Stimulated activated effector memory CD8-positive, alpha-beta T cell treated with anti-CD3 and anti-CD28 coated beads, Interleukin-12 subunit alpha, Interleukin-12 subunit beta, amount 100 ng/mL, for 72 hours (primary cell): Measurements from ENCODE around the gene PACS2.

Source experiments
- ATAC-seq: fragments of 150-1000 bp; cut with Tn5 transposase; 2 replicates; pipeline ENCODE4 v1.10.0; 2021
- DNase-seq, 2 donors: peaks; one replicate each; pipeline ENCODE4 v3.0.0; 2021 to 2022; ENCODE audit warnings: low spot score in 2 of 2
- H3K27ac Mint-ChIP-seq: one replicate; pipeline ENCODE4 v1.8.0; 2022; ENCODE audit warnings: mild to moderate bottlenecking, mixed read lengths
- H3K36me3 Mint-ChIP-seq: one replicate; pipeline ENCODE4 v1.8.0; 2022; ENCODE audit warnings: mild to moderate bottlenecking, mixed read lengths
- H3K4me1 Mint-ChIP-seq: one replicate; pipeline ENCODE4 v1.8.0; 2022; ENCODE audit warnings: mixed read lengths
- H3K4me3 Mint-ChIP-seq: one replicate; pipeline ENCODE4 v1.8.0; 2022; ENCODE audit warnings: mild to moderate bottlenecking, mixed read lengths
- H3K9me3 Mint-ChIP-seq: one replicate; pipeline ENCODE4 v1.8.0; 2022; ENCODE audit warnings: mixed read lengths

The PACS2 gene

GRCh38 chr14:105437723-105438500 is 123.4 kb downstream of the PACS2 start:
- peaks cover 34% of the 10 kb centered on the region for H3K4me1 Mint-ChIP-seq
- no peak for ATAC-seq
- H3K36me3 Mint-ChIP-seq: peaks cover 19% of the 10 kb centered on the region
- no peaks in the 10 kb centered on the region for H3K9me3 Mint-ChIP-seq
- DNase-seq: no peak
- no peak overlapping the region for H3K27ac Mint-ChIP-seq
- H3K4me3 Mint-ChIP-seq: no peak overlapping the region

DNA sequence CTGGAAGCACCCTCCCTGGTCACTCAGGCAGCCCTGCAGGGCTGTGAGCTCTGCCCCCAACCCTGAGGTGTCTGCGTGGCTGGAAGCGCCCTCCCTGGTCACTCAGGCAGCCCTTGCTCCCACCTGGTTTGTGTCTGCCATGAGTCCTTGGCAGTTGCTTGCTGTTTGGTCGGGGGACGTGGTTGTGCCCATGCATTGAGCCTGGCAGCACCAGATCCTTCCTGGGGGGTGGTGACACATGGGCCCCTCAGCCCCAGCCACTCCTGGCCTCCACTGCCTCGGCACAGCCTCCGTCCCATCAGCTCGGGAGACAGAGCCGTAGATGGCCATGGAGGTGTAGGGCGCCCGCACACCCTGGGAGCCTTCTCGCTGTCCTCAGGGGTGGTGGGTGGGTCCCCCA is 124.6 kb downstream of the PACS2 start:
- Mint-ChIP-seq H3K9me3 (no peaks in the 10 kb centered on the region), H3K36me3 (peaks cover 30% of the 10 kb centered on the region), H3K4me1 (peaks cover 34% of the 10 kb centered on the region), H3K27ac (no peak overlapping the region), H3K4me3 (no peak overlapping the region)
- DNase-seq: no peak
- no peak for ATAC-seq

GRCh38 chr14:105439710-105440553 is 125.4 kb downstream of the PACS2 start:
- Mint-ChIP-seq H3K9me3 (no peaks in the 10 kb centered on the region), H3K27ac (no peak overlapping the region), H3K36me3 (peaks cover 30% of the 10 kb centered on the region), H3K4me1 (peaks cover 30% of the 10 kb centered on the region), H3K4me3 (no peak overlapping the region)
- no peak for ATAC-seq
- DNase-seq: no peak

DNA sequence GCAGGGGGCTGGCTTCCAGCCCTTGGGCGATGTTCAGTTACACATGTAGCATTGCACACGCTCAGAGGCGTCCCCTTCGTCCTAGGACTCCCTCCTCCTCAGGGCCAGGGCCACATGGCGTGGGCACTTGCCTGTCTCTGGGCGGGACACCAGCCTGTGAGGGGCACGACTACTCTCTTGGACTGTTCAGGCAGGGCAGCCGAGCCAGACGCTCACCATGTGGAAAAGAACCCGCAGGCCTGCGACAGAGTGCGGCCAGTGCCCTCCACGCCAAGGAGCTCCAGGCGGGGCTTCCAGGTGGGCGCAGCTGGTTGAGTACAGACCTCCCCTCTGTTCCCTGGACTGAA is 126.0 kb downstream of the PACS2 start:
- Mint-ChIP-seq H3K36me3 (peaks cover 30% of the 10 kb centered on the region), H3K4me3 (no peak overlapping the region), H3K4me1 (peaks cover 26% of the 10 kb centered on the region), H3K27ac (no peak overlapping the region), H3K9me3 (no peaks in the 10 kb centered on the region)
- no peak for DNase-seq
- ATAC-seq: no peak

- no peak overlapping the region for H3K4me3 Mint-ChIP-seq
- peaks cover 30% of the 10 kb centered on the region for H3K36me3 Mint-ChIP-seq
- no peaks in the 10 kb centered on the region for H3K9me3 Mint-ChIP-seq
- DNase-seq (no peak), ATAC-seq (no peak)
- peaks cover 21% of the 10 kb centered on the region for H3K4me1 Mint-ChIP-seq
- H3K27ac Mint-ChIP-seq: no peak overlapping the region
Observed at GRCh38 chr14:105440992-105441391, 126.4 kb downstream of the PACS2 start.

DNA sequence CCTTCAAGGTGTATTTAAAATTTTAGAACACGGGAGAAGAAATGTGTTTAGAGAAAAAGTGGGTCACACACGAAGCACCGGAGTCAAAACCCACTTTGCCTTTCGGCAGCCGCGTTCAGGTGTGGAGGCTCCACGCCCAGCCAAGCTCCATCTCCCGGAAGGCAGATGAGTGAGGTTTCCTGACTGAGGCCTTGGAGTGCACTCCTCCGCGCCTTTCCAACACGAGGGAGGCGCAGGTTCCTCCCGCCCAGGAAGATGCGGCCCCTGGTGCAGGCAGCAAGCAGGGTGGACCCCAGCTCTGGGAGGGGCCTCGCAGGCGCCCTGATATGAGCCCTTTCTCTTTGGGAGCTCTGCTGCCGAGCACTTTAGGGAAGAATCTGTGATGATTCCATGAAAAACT is 127.6 kb downstream of the PACS2 start:
- H3K9me3 Mint-ChIP-seq: no peaks in the 10 kb centered on the region
- H3K27ac Mint-ChIP-seq: no peak overlapping the region
- peaks cover 15% of the 10 kb centered on the region for H3K4me1 Mint-ChIP-seq
- DNase-seq (no peak), ATAC-seq (no peak)
- H3K4me3 Mint-ChIP-seq: no peak overlapping the region
- peaks cover 30% of the 10 kb centered on the region for H3K36me3 Mint-ChIP-seq

- Mint-ChIP-seq H3K27ac (no peak overlapping the region), H3K4me1 (peaks cover 15% of the 10 kb centered on the region), H3K4me3 (no peak overlapping the region), H3K9me3 (no peaks in the 10 kb centered on the region), H3K36me3 (peaks cover 32% of the 10 kb centered on the region)
- no peak for ATAC-seq
- DNase-seq: no peak
Observed at GRCh38 chr14:105442834-105443233, 128.3 kb downstream of the PACS2 start.

DNA sequence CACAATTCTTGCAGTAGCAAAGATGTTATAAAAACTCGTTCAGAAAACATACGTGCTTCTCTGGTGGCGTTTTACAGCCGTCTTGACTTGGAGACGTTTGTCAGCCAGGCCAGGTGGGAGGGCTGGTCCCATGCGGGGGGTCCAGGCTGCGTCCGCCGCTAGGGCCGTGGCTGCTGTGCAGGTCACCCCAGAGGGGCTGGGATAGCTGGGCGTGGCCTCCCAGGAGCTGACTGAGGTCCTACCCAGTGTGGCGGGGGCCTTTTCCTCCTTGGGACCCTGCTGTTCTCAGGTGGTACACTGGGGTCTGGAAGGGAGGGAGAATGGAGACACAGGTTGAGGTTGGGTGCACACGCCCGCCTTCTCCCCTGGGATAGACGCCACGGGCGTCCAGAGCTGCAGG is 130.3 kb downstream of the PACS2 start:
- Mint-ChIP-seq H3K36me3 (peaks cover 43% of the 10 kb centered on the region), H3K9me3 (no peaks in the 10 kb centered on the region), H3K27ac (no peak overlapping the region), H3K4me1 (peaks cover 10% of the 10 kb centered on the region), H3K4me3 (no peak overlapping the region)
- ATAC-seq (no peak), DNase-seq (no peak)

DNA sequence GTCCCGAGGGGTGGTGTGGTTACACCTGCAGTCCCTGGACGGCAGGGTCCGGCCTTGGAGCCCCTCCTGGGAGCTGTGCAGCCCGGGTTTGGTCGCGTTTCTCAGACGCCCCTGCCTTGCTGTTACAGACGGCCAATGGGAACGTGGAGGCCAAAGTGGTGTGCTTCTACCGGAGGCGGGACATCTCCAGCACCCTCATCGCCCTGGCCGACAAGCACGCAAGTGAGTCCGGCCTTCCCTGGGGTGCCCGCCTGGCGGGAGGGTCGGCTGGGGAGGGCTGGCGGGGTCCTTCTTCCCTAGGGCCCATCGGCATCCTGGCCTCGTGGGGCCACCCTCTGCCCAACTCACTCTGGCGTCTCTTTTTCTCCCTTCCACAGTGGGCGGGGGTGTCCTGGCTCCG is 130.7 kb downstream of the PACS2 start:
- no peak overlapping the region for H3K4me3 Mint-ChIP-seq
- H3K36me3 Mint-ChIP-seq: peaks cover 43% of the 10 kb centered on the region
- peaks cover 10% of the 10 kb centered on the region for H3K4me1 Mint-ChIP-seq
- ATAC-seq: no peak
- no peaks in the 10 kb centered on the region for H3K9me3 Mint-ChIP-seq
- no peak overlapping the region for H3K27ac Mint-ChIP-seq
- DNase-seq: no peak

DNA sequence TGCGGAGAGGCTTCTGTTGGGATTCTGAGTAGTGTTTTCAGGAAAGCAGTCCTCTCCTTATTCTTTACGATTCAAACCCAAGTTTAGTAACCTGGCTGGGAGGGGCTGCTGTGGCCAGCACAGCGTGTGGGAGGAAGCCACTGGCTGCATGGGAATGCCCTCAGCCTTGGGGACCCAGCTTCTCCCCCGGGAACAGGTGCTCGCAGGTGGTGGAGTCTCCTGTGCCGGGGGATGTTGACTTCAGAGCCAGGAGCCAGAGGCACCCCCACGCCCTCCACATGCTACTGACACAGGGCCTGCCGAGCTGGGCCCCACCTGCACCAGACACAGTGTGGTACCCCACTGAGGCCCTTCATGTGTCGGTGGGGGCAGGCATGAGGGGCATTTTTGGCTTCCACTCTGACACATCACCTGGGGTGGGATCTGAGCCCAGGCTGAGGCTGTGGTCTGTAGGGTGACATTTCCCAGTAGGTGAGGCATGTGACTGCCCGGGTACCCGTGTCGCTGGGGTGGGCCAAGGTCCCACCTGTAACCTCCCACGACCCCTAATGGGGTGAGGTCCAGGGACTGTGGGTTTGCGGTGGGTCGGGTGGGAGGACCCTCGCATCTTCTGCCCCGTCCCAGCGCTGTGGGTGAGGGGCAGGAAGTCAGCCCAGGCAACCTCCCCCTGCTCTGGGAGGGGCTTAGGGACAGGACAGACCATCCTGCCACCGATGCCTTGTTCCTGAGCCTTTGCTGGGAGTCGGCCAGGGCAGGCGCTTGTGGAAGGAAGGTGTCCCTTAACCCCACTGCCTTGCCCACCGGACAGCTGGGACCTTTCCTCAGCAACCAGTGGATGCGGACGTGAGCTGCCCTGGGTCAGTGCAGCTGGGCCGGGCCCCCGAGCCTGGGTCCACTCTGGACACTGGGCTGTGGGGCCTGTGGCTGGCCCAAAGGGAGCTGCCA is 131.6 kb downstream of the PACS2 start:
- no peaks in the 10 kb centered on the region for H3K9me3 Mint-ChIP-seq
- H3K4me1 Mint-ChIP-seq: peaks cover 10% of the 10 kb centered on the region
- DNase-seq: no peak
- H3K27ac Mint-ChIP-seq: peak overlapping the region; percentile 74
- peaks cover 45% of the 10 kb centered on the region for H3K36me3 Mint-ChIP-seq
- ATAC-seq: no peak
- no peak overlapping the region for H3K4me3 Mint-ChIP-seq

DNA sequence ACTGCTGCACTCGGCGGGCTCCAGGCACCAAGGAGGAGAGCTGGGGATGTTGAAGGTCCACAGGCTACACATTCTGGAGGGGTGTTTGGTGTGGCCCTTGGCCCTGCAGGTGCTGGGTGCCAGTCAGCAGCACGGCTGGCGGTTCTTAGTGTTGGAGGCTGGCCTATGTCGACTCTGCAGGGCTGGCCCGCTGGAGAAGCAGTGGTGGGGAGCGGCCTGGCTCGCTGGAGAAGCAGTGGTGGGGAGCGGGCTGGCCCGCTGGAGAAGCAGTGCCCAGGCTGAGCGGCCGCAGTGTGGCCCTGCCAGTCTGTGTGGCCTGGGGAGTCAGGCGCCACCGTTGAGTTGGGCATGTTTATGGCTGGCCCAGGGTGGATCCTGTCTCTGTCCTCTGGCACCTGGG is 132.4 kb downstream of the PACS2 start:
- Mint-ChIP-seq H3K4me3 (no peak overlapping the region), H3K4me1 (peaks cover 5% of the 10 kb centered on the region), H3K36me3 (peaks cover 49% of the 10 kb centered on the region), H3K9me3 (no peaks in the 10 kb centered on the region), H3K27ac (peak overlapping the region; percentile 74)
- ATAC-seq (no peak), DNase-seq (no peak)
